NOMO-1 treated with DMSO at 0.1 percent for 48 hours (cell line): ENCODE results near the gene FAM120C.

Experiments
- DNase-seq: peaks from one replicate; lab custom pipeline; 2025; ENCODE audit not compliant: unreplicated experiment; lab: John Stamatoyannopoulos, UW

The FAM120C gene

GRCh38 chrX:54182864-54183613, at the start of gene FAM120C:
Gene FAM120C, minus strand, starts transcription at chrX:54183254. Its CDS starts 56 bp downstream, at chrX:54183198.
- DNase-seq, result peak; percentile 70

GRCh38 chrX:54230435-54231148, 47.5 kb upstream of the FAM120C start:
- DNase-seq, result no peak

GRCh38 chrX:54223581-54223980, 40.5 kb upstream of the FAM120C start:
- DNase-seq, result no peak

GRCh38 chrX:54213603-54214002, 30.5 kb upstream of the FAM120C start:
- DNase-seq, result no peak

GRCh38 chrX:54208531-54208930, 25.5 kb upstream of the FAM120C start:
- DNase-seq, result no peak

GRCh38 chrX:54198262-54198661, 15.2 kb upstream of the FAM120C start:
- no peak for DNase-seq

GRCh38 chrX:54194982-54195588, 12.0 kb upstream of the FAM120C start:
- DNase-seq, result no peak

GRCh38 chrX:54193085-54193821, 10.2 kb upstream of the FAM120C start:
- no peak for DNase-seq

- no peak for DNase-seq
These were observed 1.4 kb upstream of the FAM120C start for GRCh38 chrX:54184474-54184873.

GRCh38 chrX:54182194-54182863, 725 bp downstream of the FAM120C start:
- DNase-seq, result peak; percentile 27

GRCh38 chrX:54181202-54181953, 1.7 kb downstream of the FAM120C start:
- no peak for DNase-seq

GRCh38 chrX:54180403-54180802, 2.7 kb downstream of the FAM120C start:
- no peak for DNase-seq

GRCh38 chrX:54178100-54178940, 4.7 kb downstream of the FAM120C start:
- DNase-seq, result no peak

GRCh38 chrX:54177306-54177705, 5.7 kb downstream of the FAM120C start:
- no peak for DNase-seq

GRCh38 chrX:54173791-54174190, 9.3 kb downstream of the FAM120C start:
- no peak for DNase-seq

GRCh38 chrX:54172455-54172854, 10.6 kb downstream of the FAM120C start:
- no peak for DNase-seq

- DNase-seq, result no peak
These were observed 11.4 kb downstream of the FAM120C start for GRCh38 chrX:54171527-54172250.

GRCh38 chrX:54171091-54171490, 12.0 kb downstream of the FAM120C start:
- no peak for DNase-seq

GRCh38 chrX:54166915-54167314, 16.1 kb downstream of the FAM120C start:
- DNase-seq, result no peak
